Endodermal cell (in vitro differentiated cells): ENCODE measurements around the gene UBE2I. TPM values are rescaled to one million over a fixed set of nuclear protein-coding genes. Genes with fewer than 3 reads are reported as not detected.
"Not testable (repeated sequence)": the region's sequence is repeated elsewhere in the genome, so short reads cannot be mapped to it uniquely, and the experiment has no call there.

Experiments
- DNase-seq: peaks from one replicate; pipeline ENCODE4 v3.0.0-alpha.2; 2017
- H3K27ac ChIP-seq: 2 replicates; pipeline ENCODE4 v1.5.1; 2013; ENCODE audit warnings: mild to moderate bottlenecking, low read depth, low read length, moderate library complexity
- H3K27me3 ChIP-seq: 2 replicates; pipeline ENCODE4 v1.6.1; 2013; ENCODE audit warnings: mild to moderate bottlenecking, low read length, moderate library complexity; ENCODE audit not compliant: insufficient read depth, control insufficient read depth, poor library complexity, severe bottlenecking
- H3K36me3 ChIP-seq: 2 replicates; pipeline ENCODE4 v1.7.0; 2013; ENCODE audit warnings: mild to moderate bottlenecking, low read length, moderate library complexity; ENCODE audit not compliant: control insufficient read depth, insufficient read depth
- H3K4me1 ChIP-seq: one replicate; pipeline ENCODE4 v1.7.0; 2013; ENCODE audit warnings: low read length; ENCODE audit not compliant: control insufficient read depth, insufficient read depth
- H3K4me3 ChIP-seq: 2 replicates; pipeline ENCODE4 v1.5.1; 2013; ENCODE audit warnings: mild to moderate bottlenecking, low read length, moderate library complexity
- H3K9ac ChIP-seq: 2 replicates; pipeline ENCODE4 v1.6.1; 2013; ENCODE audit warnings: mild to moderate bottlenecking, low read length, moderate library complexity; ENCODE audit not compliant: poor library complexity, severe bottlenecking; ENCODE audit errors: extremely low read depth
- H3K9me3 ChIP-seq: 2 replicates; pipeline ENCODE4 v1.6.1; 2013; ENCODE audit warnings: mild to moderate bottlenecking, low read length, moderate library complexity; ENCODE audit not compliant: control insufficient read depth
- H3K27ac Mint-ChIP-seq: 2 replicates; pipeline ENCODE4 v1.8.0; 2020; ENCODE audit warnings: mixed read lengths
- H3K27me3 Mint-ChIP-seq: 2 replicates; pipeline ENCODE4 v1.8.0; 2021; ENCODE audit warnings: mild to moderate bottlenecking, mixed read lengths; ENCODE audit not compliant: insufficient read depth
- H3K36me3 Mint-ChIP-seq: 2 replicates; pipeline ENCODE4 v1.8.0; 2020; ENCODE audit warnings: low read depth, mixed read lengths
- H3K4me1 Mint-ChIP-seq: 2 replicates; pipeline ENCODE4 v1.8.0; 2020; ENCODE audit warnings: mixed read lengths
- H3K4me3 Mint-ChIP-seq: 2 replicates; pipeline ENCODE4 v1.8.0; 2020; ENCODE audit warnings: mild to moderate bottlenecking, moderate library complexity, mixed read lengths
- H3K9me3 Mint-ChIP-seq: 2 replicates; pipeline ENCODE4 v1.8.0; 2020; ENCODE audit warnings: mild to moderate bottlenecking, mixed read lengths
- CTCF ChIP-seq: fragments of 200-600 bp; sonication (generic); conservative IDR thresholded peaks from 2 replicates; pipeline ENCODE4 v1.5.0; 2021; ENCODE audit warnings: antibody characterized with exemption, mild to moderate bottlenecking
- WGBS, 2 experiments: methylation state at CpG; one replicate each; pipeline versions ENCODE4 v1.1.5 to v1.1.7; 2013; ENCODE audit warnings: missing lambda C conversion rate in 2 of 2, mixed read lengths in 1 of 2; ENCODE audit not compliant: insufficient coverage in 1 of 2, insufficient read length in 1 of 2; 5-methylcytosine and 5-hydroxymethylcytosine counted together
- total RNA-seq, 2 donors: library from RNA; stranded (reverse); fragmentation: NEBNext Ultra II Directional in 1 of 2; extraction: Animal tissue kit (Norgen Biotek cat#: 25700) in 1 of 2; gene quantifications; 2 replicates in 1 of 2; 3 replicates in 1 of 2; pipeline ENCODE4 v1.2.1, GENCODE V29; 2021

UBE2I gene
- total RNA-seq, 2 donors from 2014 or later = 250 to 294 TPM

- Histone ChIP-seq H3K4me3 (no peak overlapping the region), H3K27me3 (peaks cover 19% of the 10 kb centered on the region), H3K4me1 (no peaks in the 10 kb centered on the region), H3K27ac (no peak overlapping the region), H3K9ac (no peak overlapping the region), H3K36me3 (no peaks in the 10 kb centered on the region), H3K9me3 (no peaks in the 10 kb centered on the region)
- H3K27me3 Mint-ChIP-seq = peaks cover 5% of the 10 kb centered on the region
- TF ChIP-seq CTCF = no peak
- no peak overlapping the region for H3K27ac Mint-ChIP-seq
- no peak for DNase-seq
- no peak overlapping the region for H3K4me3 Mint-ChIP-seq
- WGBS, 2 experiments = 90 to 94% methylated on average over 8 to 13 of the region's 13 CpGs
- no peaks in the 10 kb centered on the region for H3K4me1 Mint-ChIP-seq
- H3K36me3 Mint-ChIP-seq = no peaks in the 10 kb centered on the region
- peaks cover 7% of the 10 kb centered on the region for H3K9me3 Mint-ChIP-seq
Measured at GRCh38 chr16:1265090-1265630, 44.3 kb upstream of the UBE2I start.

- no peaks in the 10 kb centered on the region for H3K36me3 Mint-ChIP-seq
- Histone ChIP-seq H3K36me3 (no peaks in the 10 kb centered on the region), H3K9ac (no peak overlapping the region), H3K4me3 (no peak overlapping the region), H3K27me3 (peaks cover 13% of the 10 kb centered on the region), H3K27ac (no peak overlapping the region), H3K4me1 (no peaks in the 10 kb centered on the region), H3K9me3 (no peaks in the 10 kb centered on the region)
- no peak overlapping the region for H3K4me3 Mint-ChIP-seq
- no peaks in the 10 kb centered on the region for H3K4me1 Mint-ChIP-seq
- DNase-seq = no peak
- H3K9me3 Mint-ChIP-seq = peaks cover 7% of the 10 kb centered on the region
- H3K27me3 Mint-ChIP-seq = peaks cover 5% of the 10 kb centered on the region
- WGBS, 2 experiments = 87 to 88% methylated on average over 11 to 19 of the region's 19 CpGs
- no peak for TF ChIP-seq CTCF
- H3K27ac Mint-ChIP-seq = no peak overlapping the region
Measured at GRCh38 chr16:1265826-1266225, 43.6 kb upstream of the UBE2I start.

DNA sequence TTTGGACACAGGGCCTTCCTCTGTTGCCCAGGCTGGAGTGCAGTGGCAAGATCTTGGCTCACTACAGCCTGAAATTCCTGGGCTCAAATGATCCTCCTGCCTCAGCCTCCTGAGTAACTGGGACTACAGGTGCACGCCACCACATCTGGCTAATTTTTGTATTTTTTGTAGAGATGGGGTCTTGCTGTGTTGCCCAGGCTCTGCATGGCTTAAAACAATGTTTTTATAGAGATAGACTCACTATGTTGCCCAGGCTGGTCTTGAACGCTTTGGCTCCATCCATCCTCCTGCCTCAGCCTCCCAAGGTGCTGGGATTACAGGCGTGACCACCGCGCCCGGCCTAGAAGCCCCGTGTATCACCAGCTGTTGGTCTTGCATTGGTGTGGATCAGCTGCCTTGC, 40.0 kb upstream of the UBE2I start:
- H3K27me3 Mint-ChIP-seq, H3K36me3 Mint-ChIP-seq, H3K9ac ChIP-seq, DNase-seq, H3K27ac ChIP-seq, H3K4me3 Mint-ChIP-seq, H3K9me3 ChIP-seq, H3K9me3 Mint-ChIP-seq, H3K36me3 ChIP-seq, H3K4me1 ChIP-seq, H3K4me3 ChIP-seq, H3K27ac Mint-ChIP-seq, H3K4me1 Mint-ChIP-seq: not testable (repeated sequence)
- peaks cover 13% of the 10 kb centered on the region for H3K27me3 ChIP-seq
- WGBS, 2 experiments = 93 to 95% methylated on average over 6 to 7 of the region's 7 CpGs

DNA sequence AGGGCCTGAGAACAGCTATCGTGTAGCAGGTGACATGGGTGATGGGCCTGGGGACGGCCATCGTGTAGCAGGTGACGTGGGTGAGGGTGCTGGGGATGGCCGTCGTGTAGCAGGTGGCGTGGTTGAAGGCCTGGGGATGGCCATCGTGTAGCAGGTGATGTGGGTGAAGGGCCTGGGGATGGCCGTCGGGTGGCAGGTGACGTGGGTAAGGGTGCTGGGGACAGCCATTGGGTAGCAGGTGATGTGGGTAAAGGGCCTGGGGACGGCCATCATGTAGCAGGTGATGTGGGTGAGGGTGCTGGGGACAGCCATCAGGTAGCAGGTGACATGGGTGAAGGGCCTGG, 38.1 kb upstream of the UBE2I start:
- Mint-ChIP-seq H3K9me3 (peaks cover 2% of the 10 kb centered on the region), H3K27me3 (peaks cover 11% of the 10 kb centered on the region), H3K4me3 (no peak overlapping the region), H3K36me3 (no peaks in the 10 kb centered on the region), H3K27ac (no peak overlapping the region), H3K4me1 (no peaks in the 10 kb centered on the region)
- TF ChIP-seq CTCF = no peak
- H3K27me3 ChIP-seq = peaks cover 9% of the 10 kb centered on the region
- no peak for DNase-seq
- H3K36me3 ChIP-seq = no peaks in the 10 kb centered on the region
- H3K9me3 ChIP-seq = no peaks in the 10 kb centered on the region
- H3K4me1 ChIP-seq = no peaks in the 10 kb centered on the region
- no peak overlapping the region for H3K27ac ChIP-seq
- H3K9ac ChIP-seq = no peak overlapping the region
- WGBS, 2 experiments = 92 to 96% methylated on average over 5 to 12 of the region's 12 CpGs
- no peak overlapping the region for H3K4me3 ChIP-seq

- H3K4me1 Mint-ChIP-seq, H3K36me3 Mint-ChIP-seq, H3K9ac ChIP-seq, H3K27me3 Mint-ChIP-seq, H3K4me1 ChIP-seq, H3K9me3 Mint-ChIP-seq, H3K27me3 ChIP-seq, H3K4me3 Mint-ChIP-seq, H3K36me3 ChIP-seq, DNase-seq, H3K27ac Mint-ChIP-seq, H3K27ac ChIP-seq, H3K9me3 ChIP-seq, H3K4me3 ChIP-seq: not testable (repeated sequence)
- 81 to 88% methylated on average over 12 to 19 of the region's 19 CpGs for WGBS, 2 experiments
Measured at GRCh38 chr16:1271724-1272413, 37.6 kb upstream of the UBE2I start.
